Uterus (tissue), 2 donors: Measurements from ENCODE around the gene TFF3.

Source experiments
- CTCF ChIP-seq, 4 experiments: fragments of 200-600 bp in 2 of 4; fragments of 450-650 bp in 2 of 4; sonication (generic) in 2 of 4; IDR thresholded peaks; one replicate each; pipeline ENCODE4 v1.5.1; 2016 to 2019; ENCODE audit warnings: antibody characterized with exemption in 4 of 4, mild to moderate bottlenecking in 2 of 4, moderate library complexity in 1 of 4
- POLR2A ChIP-seq, 2 donors: fragments of 450-650 bp; IDR thresholded peaks; one replicate each; pipeline ENCODE4 v1.6.1; 2016; ENCODE audit warnings: antibody characterized with exemption in 2 of 2, mild to moderate bottlenecking in 1 of 2, moderate library complexity in 1 of 2

GRCh38 chr21:42288962-42289361, 26.2 kb downstream of the TFF3 start:
- no peak for TF ChIP-seq POLR2A (IDR thresholded peaks at IDR 0.05)
- TF ChIP-seq CTCF (IDR thresholded peaks at IDR 0.05), result no peak
